K562 (cell line): ENCODE measurements around the gene IFITM2. TPM values are rescaled to one million over a fixed set of nuclear protein-coding genes. Genes with fewer than 3 reads are reported as not detected.

Experiments
- ATAC-seq: fragments of 200-7000 bp; cut with Tn5 transposase; 3 replicates; pipeline ENCODE4 v1.9.1; 2020; ENCODE audit warnings: moderate library complexity
- BruUV-seq: library from RNA; stranded (reverse); fragments of 400-500 nt; replicated peaks from 2 replicates; lab custom pipeline; 2021; lab: Mats Ljungman, UMichigan
- CTCF ChIA-PET: fragments of 300-600 bp; formaldehyde crosslinking; extraction: SDS; loops from one replicate; lab custom pipeline; 2021; ENCODE audit warnings: low intra/inter-chr PET ratio; lab: Yijun Ruan, JAX
- POLR2A ChIA-PET: fragments of 300-600, 350-650 bp; sonication (Branson Sonifier 250); formaldehyde crosslinking; extraction: SDS; loops from one replicate; lab custom pipeline; 2021; ENCODE audit warnings: antibody characterized with exemption, inconsistent platforms; lab: Yijun Ruan, JAX
- DNase-seq, 4 experiments: peaks; one replicate each; pipeline versions ENCODE4 v3.0.0 to v3.0.0-alpha.2; 2011 to 2018; ENCODE audit warnings: low spot score in 3 of 4, mixed read lengths in 3 of 4; ENCODE audit errors: extremely low read depth in 1 of 4
- FAIRE-seq: peaks from 2 replicates; lab custom pipeline; 2011; peaks lifted over from hg19 to GRCh38; lab: Jason Lieb, UNC
- H2AFZ ChIP-seq: 2 replicates; pipeline ENCODE4 v1.6.0; 2011; ENCODE audit warnings: low read depth, low read length, control low read depth, inconsistent platforms
- H3K27ac ChIP-seq: fragments of 200-600 bp; 3 replicates; pipeline ENCODE4 v1.8.0; 2011; ENCODE audit warnings: low read depth, mild to moderate bottlenecking, control low read depth, inconsistent platforms, low read length, moderate library complexity, mixed read lengths; ENCODE audit errors: extremely low read depth
- H3K27me3 ChIP-seq, 2 experiments: fragments of 300-600 bp in 1 of 2; 2 replicates in 1 of 2; 3 replicates in 1 of 2; pipeline versions ENCODE4 v1.6.0 to v1.8.0; 2011; ENCODE audit warnings: inconsistent platforms in 2 of 2, low read length in 2 of 2, mild to moderate bottlenecking in 1 of 2, mixed read lengths in 1 of 2, moderate library complexity in 1 of 2; ENCODE audit not compliant: control insufficient read depth in 2 of 2, insufficient read depth in 2 of 2
- H3K36me3 ChIP-seq: fragments of 300-600 bp; 3 replicates; pipeline ENCODE4 v1.8.0; 2011; ENCODE audit warnings: mild to moderate bottlenecking, low read length, inconsistent platforms; ENCODE audit not compliant: control insufficient read depth, insufficient read depth
- H3K4me1 ChIP-seq, 2 experiments: fragments of 200-600 bp in 1 of 2; replicated peaks in 1 of 2; 2 replicates in 1 of 2; 3 replicates in 1 of 2; pipeline versions ENCODE4 v1.5.1 to v1.8.0; 2011; ENCODE audit warnings: inconsistent platforms in 2 of 2, low read length in 2 of 2, mild to moderate bottlenecking in 1 of 2, mixed read lengths in 1 of 2, moderate library complexity in 1 of 2; ENCODE audit not compliant: control insufficient read depth in 2 of 2, insufficient read depth in 2 of 2
- H3K4me2 ChIP-seq: 2 replicates; pipeline ENCODE4 v1.6.1; 2011; ENCODE audit warnings: low read length, control low read depth, inconsistent platforms, mixed read lengths; ENCODE audit not compliant: insufficient read depth
- H3K4me3 ChIP-seq: fragments of 200-600 bp; sonication (generic), shearing (Covaris generic); 2 replicates; pipeline ENCODE4 v1.5.1; 2016; ENCODE audit warnings: control low read depth, inconsistent platforms
- H3K79me2 ChIP-seq: fragments of 200-600 bp; 3 replicates; pipeline ENCODE4 v1.8.0; 2011; ENCODE audit warnings: low read length, inconsistent platforms; ENCODE audit not compliant: control insufficient read depth, insufficient read depth
- H3K9ac ChIP-seq, 2 experiments: 2 replicates each; pipeline versions ENCODE4 v1.6.0 to v1.6.1; 2011; ENCODE audit warnings: low read depth in 2 of 2, low read length in 2 of 2, control low read depth in 1 of 2, inconsistent platforms in 1 of 2, mild to moderate bottlenecking in 1 of 2, mixed read lengths in 1 of 2; ENCODE audit not compliant: insufficient read depth in 1 of 2
- H3K9me1 ChIP-seq: one replicate; pipeline ENCODE4 v1.6.0; 2011; ENCODE audit warnings: inconsistent platforms, mild to moderate bottlenecking, low read length, moderate library complexity; ENCODE audit not compliant: control insufficient read depth, insufficient read depth
- H3K9me3 ChIP-seq: replicated peaks from 2 replicates; pipeline ENCODE4 v1.5.1; 2011; ENCODE audit warnings: low read depth, low read length, inconsistent platforms; ENCODE audit not compliant: control insufficient read depth, insufficient read depth
- H4K20me1 ChIP-seq: replicated peaks from 2 replicates; pipeline ENCODE4 v1.6.1; 2011; ENCODE audit warnings: low read length, inconsistent platforms, mixed read lengths; ENCODE audit not compliant: control insufficient read depth, insufficient read depth
- KDM5B ChIP-seq: fragments of 200-600 bp; sonication (generic); IDR thresholded peaks from 2 replicates; pipeline ENCODE4 v1.6.1; 2012; ENCODE audit warnings: low read depth, mild to moderate bottlenecking, moderate library complexity, low read length, control low read depth, inconsistent platforms; ENCODE audit not compliant: insufficient replicate concordance
- OTX1 ChIP-seq: fragments of 450-650 bp; formaldehyde crosslinking; IDR thresholded peaks from 2 replicates; pipeline ENCODE4 v1.4.0; 2022; ENCODE audit warnings: mild to moderate bottlenecking
- POLR2G ChIP-seq: fragments of 200-400 bp; formaldehyde crosslinking; IDR thresholded peaks from 2 replicates; pipeline ENCODE4 v1.6.1; 2017; ENCODE audit warnings: low read depth, mild to moderate bottlenecking, antibody characterized with exemption, low read length, moderate library complexity
- ZBTB33 ChIP-seq: sonication (generic); formaldehyde crosslinking; IDR thresholded peaks from 2 replicates; pipeline ENCODE4 v1.8.1; 2023; ENCODE audit warnings: mild to moderate bottlenecking, missing genetic modification reagents
- WGBS: fragments of 100-300 bp; shearing (Covaris generic); methylation state at CpG from one replicate; pipeline ENCODE4 v1.1.6; 2016; ENCODE audit warnings: low coverage, mixed read lengths; ENCODE audit not compliant: insufficient coverage; ENCODE audit errors: missing lambda C conversion rate; 5-methylcytosine and 5-hydroxymethylcytosine counted together
- in situ Hi-C: fragments of 300-500 bp; cut with MboI; formaldehyde crosslinking; loops from 4 replicates; pipeline ENCODE4 v1.15.0; 2018; ENCODE audit warnings: inconsistent platforms, mixed read lengths
- intact Hi-C: fragments of 100-400 bp; cut with micrococcal nuclease; formaldehyde crosslinking; loops from 2 replicates; pipeline ENCODE4 v1.14.2; 2022
- polyA plus RNA-seq, 8 experiments: library from polyadenylated mRNA; depleted of rRNA in 4 of 8; stranded (reverse) in 5 of 8; unstranded in 3 of 8; fragments of >200 nt; fragmentation: Nextera tagmentation in 2 of 8; fragmentation: Illumina TruSeq in 1 of 8; extraction: Ambion mirVana in 2 of 8; extraction: Trizol in 1 of 8; gene quantifications; 2 replicates each; pipeline versions ENCODE4 v1.2.1 to v1.2.3, GENCODE V29; 2011 to 2014; ENCODE audit warnings: inconsistent platforms in 1 of 8, missing spikeins in 1 of 8
- total RNA-seq, 7 experiments: library from RNA; depleted of rRNA in 6 of 7; stranded (reverse); fragments of >200 nt in 6 of 7; fragmentation: Illumina TruSeq in 2 of 7; extraction: Trizol in 2 of 7; gene quantifications; 2 replicates each; pipeline versions ENCODE4 v1.2.1 to v1.2.3, GENCODE V29; 2011 to 2021; ENCODE audit warnings: low replicate concordance in 1 of 7

Gene IFITM2
- total and polyA plus RNA-seq, 9 of the 15 experiments (the other 6 are each of a cell fraction or from before 2014, with no cell fraction given), result 52.8 to 4,872 (median 356) TPM

GRCh38 chr11:281486-282161 is 26.0 kb upstream of the IFITM2 start:
- no peak overlapping the region for H3K4me3 ChIP-seq
- POLR2A ChIA-PET, result interaction anchor here (1.0 kb wide), 3 partner anchors 10 to 74 kb away, joined by 3 to 4 read pairs (median 3); no protein-coding TSS in a partner anchor
- FAIRE-seq (no peak), ATAC-seq (no peak), DNase-seq (no peak)
- H3K79me2 ChIP-seq, result no peaks in the 10 kb centered on the region; the same call in 2 of the 3 replicates
- H3K9me3 ChIP-seq, result peaks cover 4% of the 10 kb centered on the region; the same call in 1 of the 2 replicates
- in situ Hi-C loops, result no loop called here
- H3K9me1 ChIP-seq, result no peaks in the 10 kb centered on the region
- H3K4me1 ChIP-seq, result peaks cover 18 to 61% of the 10 kb centered on the region in 2 experiments
- no TSS peak for BruUV-seq
- peaks cover 3% of the 10 kb centered on the region; the same call in 1 of the 3 replicates for H3K36me3 ChIP-seq
- intact Hi-C loops, result no loop called here
- H3K27me3 ChIP-seq, result no peaks in the 10 kb centered on the region
- TF ChIP-seq OTX1 (CRISPR knock-in tag) (no peak), KDM5B (peak; percentile 31), ZBTB33 (peak; percentile 63; the same call in 1 of the 2 replicates), POLR2G (peak; percentile 46; the same call in 1 of the 2 replicates)
- H4K20me1 ChIP-seq, result no peaks in the 10 kb centered on the region
- CTCF ChIA-PET, result no interaction called here
- H2AFZ ChIP-seq, result no peak overlapping the region
- H3K9ac ChIP-seq, result peak overlapping the region in 1 of 2 experiments; percentile 75; a peak in 1 of 4 replicates
- H3K27ac ChIP-seq, result no peak overlapping the region
- H3K4me2 ChIP-seq, result no peak overlapping the region
- 84% methylated on average over 24 of the region's 26 CpGs for WGBS
